Fibroblast of the conjunctiva (primary cell): ENCODE results near the gene VPS35L.
"Not testable (repeated sequence)": the region's sequence is repeated elsewhere in the genome, so short reads cannot be mapped to it uniquely, and the experiment has no call there.

Experiments used
- DNase-seq: peaks from one replicate; pipeline ENCODE4 v3.0.0-alpha.2; 2010; ENCODE audit warnings: low read depth

Gene VPS35L

GRCh38 chr16:19532601-19533000 lies 22.9 kb upstream of the VPS35L start:
- no peak for DNase-seq

DNA sequence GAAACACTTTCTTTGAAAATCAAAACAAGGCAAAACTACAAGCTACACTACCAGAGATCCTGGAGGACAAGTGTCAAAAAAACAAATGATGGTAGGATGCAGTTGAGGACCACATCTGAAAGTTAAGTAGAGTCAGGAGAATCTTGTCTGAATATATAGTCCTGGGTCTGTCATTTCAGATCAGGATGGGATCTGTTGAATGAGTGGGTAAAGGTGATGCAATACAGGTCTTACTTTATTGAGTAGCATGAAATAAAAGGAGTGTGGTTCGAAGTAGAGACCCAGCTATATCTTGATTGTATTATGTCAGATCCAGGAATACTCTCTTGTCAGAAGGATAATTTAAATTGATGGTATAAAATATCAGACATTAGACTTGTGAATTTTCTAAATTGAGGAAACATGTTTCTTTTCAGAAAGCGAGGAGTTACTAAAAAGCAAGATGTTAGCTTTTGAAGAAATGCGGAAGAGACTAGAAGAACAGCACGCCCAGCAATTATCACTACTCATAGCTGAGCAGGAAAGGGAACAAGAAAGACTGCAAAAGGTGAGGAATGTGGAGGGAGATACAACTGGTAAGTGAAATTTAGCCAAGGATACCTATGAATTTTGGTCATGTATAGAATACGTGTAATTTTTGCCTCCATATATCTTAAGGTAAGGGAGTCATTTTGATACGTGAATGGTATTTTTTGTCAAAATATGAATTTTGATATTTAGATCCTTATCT lies 15.1 kb upstream of the VPS35L start:
- no peak for DNase-seq

DNA sequence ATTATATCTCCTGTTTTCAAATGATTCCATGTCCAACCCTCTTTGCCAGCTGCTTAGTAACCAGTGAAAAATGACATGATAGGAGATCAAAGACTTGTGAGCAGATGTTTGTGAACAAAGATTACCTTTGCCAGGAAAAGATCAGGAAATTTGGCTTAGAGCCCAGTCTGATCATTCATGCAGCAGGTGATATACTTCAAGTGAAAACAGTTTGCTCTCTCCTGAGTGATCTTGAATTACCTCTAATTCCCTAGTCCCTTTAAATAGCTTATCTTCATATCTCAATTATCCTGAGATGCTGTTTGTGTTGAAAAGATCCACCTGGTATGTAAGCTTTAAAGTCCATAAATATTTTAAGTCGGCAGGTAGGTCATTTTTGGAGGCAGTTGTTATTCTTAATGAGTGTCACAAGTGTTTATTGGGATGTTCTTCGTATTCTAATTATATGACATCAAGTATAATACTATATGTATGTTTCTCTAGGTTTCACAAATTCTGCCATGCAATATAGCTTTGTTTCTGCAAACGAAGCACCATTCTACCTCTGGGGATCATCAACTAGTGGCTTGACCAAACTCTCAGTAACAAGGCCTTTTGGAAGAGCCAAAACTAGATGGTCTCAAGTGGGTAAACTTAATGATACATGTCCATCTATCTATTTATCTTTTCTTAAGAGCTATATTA lies 13.2 kb upstream of the VPS35L start:
- no peak for DNase-seq

- not testable (repeated sequence) for DNase-seq
Observed at GRCh38 chr16:19543278-19543996, 12.1 kb upstream of the VPS35L start.

- no peak for DNase-seq
Observed at GRCh38 chr16:19548144-19548543, 7.4 kb upstream of the VPS35L start.

DNA sequence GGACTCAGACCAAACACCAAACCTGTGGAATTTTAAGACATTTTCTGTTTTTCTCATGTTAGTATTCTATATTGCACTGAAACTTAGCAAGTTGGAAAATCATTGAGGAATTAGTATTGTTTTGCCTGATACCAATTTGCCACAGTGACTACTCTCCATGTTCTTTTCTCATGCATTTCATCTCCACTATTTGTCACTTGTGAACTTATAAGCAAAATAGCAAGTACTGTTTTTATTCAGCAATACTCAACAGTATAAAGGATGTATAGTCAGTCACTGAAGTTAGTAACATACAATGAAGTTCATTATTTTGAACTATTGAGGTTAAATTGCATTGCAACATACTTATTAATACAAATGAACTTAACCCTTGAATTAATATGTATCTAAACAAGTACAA lies 5.8 kb upstream of the VPS35L start:
- DNase-seq = no peak

GRCh38 chr16:19555938-19556771 lies 652 bp downstream of the VPS35L start:
- peak; percentile 14 for DNase-seq

- peak; percentile 60 for DNase-seq
Observed at GRCh38 chr16:19559242-19559910, 3.9 kb downstream of the VPS35L start.

DNA sequence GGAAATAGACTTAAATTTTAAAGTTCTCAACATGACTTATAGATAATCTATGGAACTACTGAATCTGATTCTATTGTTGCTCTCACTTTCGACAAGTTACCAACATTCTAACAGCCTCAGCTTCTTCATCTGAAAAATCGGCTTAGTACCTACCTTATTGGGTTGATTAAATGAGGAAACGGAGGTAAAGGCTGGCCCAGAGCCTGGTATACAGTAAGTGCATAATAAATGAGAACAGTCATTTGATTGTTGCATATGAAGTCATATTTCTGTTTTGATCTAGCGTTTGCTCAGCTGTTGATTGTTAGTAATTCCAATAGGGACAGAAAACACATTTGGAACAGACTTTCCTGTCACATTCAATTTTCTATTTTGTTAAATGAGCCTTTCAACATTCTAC lies 4.6 kb downstream of the VPS35L start:
- no peak for DNase-seq

DNA sequence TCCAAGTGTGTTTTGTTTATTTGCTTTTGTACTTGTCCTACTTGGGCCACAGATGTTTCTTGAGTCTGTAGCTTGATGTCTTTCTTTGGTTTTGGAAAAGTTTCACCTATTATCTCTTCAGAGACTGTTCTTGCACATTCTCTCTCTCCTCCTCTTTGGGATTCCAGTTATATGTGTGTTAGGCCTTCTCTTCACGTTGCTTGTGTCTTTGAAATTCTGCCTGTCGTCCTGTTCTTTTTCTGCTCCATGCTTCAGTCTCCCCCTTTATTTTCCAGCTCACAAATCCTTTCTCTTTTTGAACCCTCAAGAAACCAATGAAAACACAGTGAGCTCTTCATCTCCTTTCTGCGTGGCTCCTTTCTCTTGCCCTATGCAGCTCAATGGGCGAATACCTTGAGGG lies 7.9 kb downstream of the VPS35L start:
- no peak for DNase-seq

DNA sequence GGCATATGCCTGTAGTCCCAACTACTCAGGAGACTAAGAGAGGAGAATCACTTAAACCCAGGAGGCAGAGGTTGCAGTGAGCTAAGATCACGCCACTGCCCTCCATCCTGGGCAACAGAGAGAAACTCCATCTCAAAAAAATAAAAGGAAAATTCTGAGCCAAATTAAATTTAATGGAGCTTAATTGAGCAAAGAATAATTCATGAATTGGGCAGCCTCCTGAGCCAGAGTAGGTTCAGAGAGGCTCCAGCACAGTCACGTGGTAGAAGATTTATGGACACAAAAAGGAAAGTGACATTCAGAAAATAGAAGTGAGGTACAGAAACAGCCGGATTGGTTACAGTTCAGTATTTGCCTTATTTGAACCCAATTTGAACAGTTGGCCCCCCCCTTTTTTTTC lies 10.9 kb downstream of the VPS35L start:
- DNase-seq = no peak

DNA sequence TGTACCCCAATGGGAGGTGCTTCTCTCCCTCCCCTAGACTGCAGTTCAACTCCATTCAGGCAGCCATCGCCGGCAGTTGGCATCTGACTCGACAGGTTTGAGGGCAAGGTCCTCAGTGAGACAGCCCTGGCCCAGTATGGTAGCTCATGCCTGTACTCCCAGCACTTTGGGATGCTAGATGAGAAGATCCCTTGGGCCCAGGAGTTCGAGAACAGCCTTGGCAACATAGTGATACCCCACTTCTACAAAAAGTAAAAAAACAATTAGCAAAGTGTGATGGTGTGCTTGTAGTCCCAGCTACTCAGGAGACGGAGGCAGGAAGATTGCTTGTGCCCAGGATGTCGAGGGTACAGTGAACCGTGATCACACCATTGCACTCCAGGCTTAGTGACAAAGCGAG lies 12.1 kb downstream of the VPS35L start:
- no peak for DNase-seq

GRCh38 chr16:19573997-19574396 lies 18.5 kb downstream of the VPS35L start:
- no peak for DNase-seq

DNA sequence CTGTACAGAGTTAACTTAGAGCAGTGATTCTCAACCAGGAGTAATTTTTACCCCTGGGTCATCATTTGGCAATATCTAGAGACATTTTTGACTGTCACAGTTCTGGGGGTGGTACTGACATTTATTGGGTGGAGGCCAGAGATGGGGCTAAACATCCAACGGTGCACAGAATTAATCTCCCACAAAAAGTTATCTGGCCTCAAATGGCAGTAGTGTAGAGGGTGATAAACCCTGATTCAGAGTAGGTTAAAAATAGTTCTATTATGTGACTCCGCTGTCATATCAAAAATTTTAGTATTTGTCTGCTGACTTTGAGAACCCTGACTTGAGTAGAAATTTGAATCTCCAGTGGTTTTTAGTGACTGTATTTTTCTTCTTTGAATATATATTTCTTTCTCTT lies 19.1 kb downstream of the VPS35L start:
- DNase-seq = no peak

DNA sequence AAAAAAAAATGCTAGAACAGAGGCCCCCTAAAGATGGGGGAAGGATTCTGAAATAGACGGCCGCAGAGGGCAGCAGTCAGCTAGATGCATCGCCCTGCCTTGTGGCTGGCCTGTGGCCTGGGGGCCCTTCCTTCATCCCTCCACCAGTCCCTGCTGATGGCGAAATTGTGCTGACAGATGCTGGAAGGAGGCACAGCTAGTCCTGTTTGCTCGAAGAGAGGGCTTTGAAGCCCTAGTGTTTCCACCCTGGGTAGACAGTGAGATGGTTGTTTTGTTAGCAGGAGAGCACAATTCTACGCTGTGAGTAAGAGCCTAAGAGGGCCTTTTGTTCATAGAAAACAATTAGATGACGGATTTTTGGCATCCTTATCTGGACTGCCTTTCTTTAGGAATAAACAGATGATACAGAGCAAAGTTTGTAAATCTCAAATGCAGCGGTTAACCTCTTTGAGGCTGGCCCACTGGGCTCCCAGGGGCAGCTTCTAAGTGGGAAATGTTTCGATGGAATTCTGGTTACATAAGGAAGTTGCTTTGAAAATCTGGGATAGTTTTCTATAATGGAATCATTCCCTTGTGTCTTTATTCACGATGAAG lies 23.0 kb downstream of the VPS35L start:
- no peak for DNase-seq

- DNase-seq = no peak
Observed at GRCh38 chr16:19582050-19582831, 26.7 kb downstream of the VPS35L start.

DNA sequence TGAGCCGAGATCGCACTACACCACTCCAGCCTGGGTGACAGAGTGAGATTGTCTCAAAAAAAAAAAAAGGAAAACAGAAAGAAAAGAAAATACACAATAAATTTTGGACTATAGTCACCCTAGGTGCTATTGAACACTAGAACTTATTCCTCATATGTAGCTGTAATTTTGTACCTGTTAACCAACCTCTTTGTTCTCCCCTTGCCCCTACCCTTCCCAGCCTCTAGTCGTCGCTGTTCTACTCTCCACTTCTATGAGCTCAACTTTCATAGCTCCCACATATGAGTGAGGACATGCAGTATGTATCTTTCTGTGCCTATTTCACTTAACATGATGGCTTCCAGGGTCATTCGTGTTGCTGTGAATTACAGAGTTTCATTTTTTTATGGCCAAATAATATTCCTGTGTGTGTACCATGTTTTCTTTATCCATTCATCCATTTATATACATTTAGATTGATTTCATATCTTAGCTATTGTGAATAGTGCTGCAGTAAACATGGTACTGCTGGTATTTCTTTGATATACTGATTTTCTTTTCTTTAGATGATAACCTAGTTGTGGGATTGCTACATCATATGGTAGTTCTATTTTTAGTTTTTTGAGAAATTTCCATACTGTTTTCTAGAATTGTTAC lies 28.3 kb downstream of the VPS35L start:
- peak; percentile 44 for DNase-seq

DNA sequence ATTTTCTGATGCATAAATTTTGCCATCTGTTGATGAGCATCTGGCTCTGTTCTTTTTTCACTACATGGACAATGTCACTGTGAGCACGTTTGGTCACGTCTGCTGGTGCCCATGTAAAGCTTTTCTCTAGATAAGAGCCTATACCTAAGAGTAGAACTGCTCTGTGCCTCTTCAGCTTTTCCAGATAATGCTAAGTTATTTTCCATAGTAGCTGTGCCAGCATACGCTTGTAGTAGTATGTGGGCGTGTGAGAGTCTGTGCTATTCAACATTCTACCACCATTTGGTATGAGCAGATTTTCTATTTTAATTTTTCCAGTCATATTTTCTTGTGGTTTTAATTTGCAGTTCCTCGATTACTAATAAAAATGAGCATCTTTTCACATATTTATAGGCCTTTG lies 33.2 kb downstream of the VPS35L start:
- DNase-seq = no peak

GRCh38 chr16:19589106-19589505 lies 33.6 kb downstream of the VPS35L start:
- DNase-seq = no peak

- DNase-seq = peak; percentile 83
Observed at GRCh38 chr16:19589771-19590302, 34.3 kb downstream of the VPS35L start.
